Aorta (tissue), 5 donors: ENCODE data around the gene DENND6B. TPM values are rescaled to one million over a fixed set of nuclear protein-coding genes. Genes with fewer than 3 reads are reported as not detected.

Experiments
- ATAC-seq: fragments of 200-7000 bp; cut with Tn5 transposase; one replicate; pipeline ENCODE4 v1.9.1; 2022; ENCODE audit warnings: moderate library complexity; ENCODE audit not compliant: low FRiP score
- DNase-seq, 2 donors: peaks; one replicate each; pipeline ENCODE4 v3.0.0-alpha.2; 2020
- H3K27ac ChIP-seq, 2 donors: one replicate each; pipeline ENCODE4 v1.5.1; 2013; ENCODE audit warnings: low read length in 2 of 2, mild to moderate bottlenecking in 2 of 2, moderate library complexity in 2 of 2, control low read depth in 1 of 2, inconsistent platforms in 1 of 2, low read depth in 1 of 2
- H3K27me3 ChIP-seq, 2 donors: one replicate each; pipeline ENCODE4 v1.6.1; 2013; ENCODE audit warnings: control low read depth in 1 of 2, low read length in 1 of 2, mild to moderate bottlenecking in 1 of 2, moderate library complexity in 1 of 2; ENCODE audit not compliant: insufficient read depth in 2 of 2, control insufficient read depth in 1 of 2
- H3K36me3 ChIP-seq, 2 donors: one replicate each; pipeline ENCODE4 v1.6.1; 2013; ENCODE audit warnings: control low read depth in 1 of 2, low read length in 1 of 2, mild to moderate bottlenecking in 1 of 2; ENCODE audit not compliant: insufficient read depth in 2 of 2, control insufficient read depth in 1 of 2
- H3K4me1 ChIP-seq, 2 donors: one replicate each; pipeline ENCODE4 v1.6.1; 2013; ENCODE audit warnings: low read length in 2 of 2, control low read depth in 1 of 2, mild to moderate bottlenecking in 1 of 2, moderate library complexity in 1 of 2; ENCODE audit not compliant: insufficient read depth in 2 of 2, control insufficient read depth in 1 of 2
- H3K4me3 ChIP-seq, 2 donors: one replicate each; pipeline ENCODE4 v1.5.1; 2013; ENCODE audit warnings: low read length in 2 of 2, control low read depth in 1 of 2, mild to moderate bottlenecking in 1 of 2
- H3K9me3 ChIP-seq: one replicate; pipeline ENCODE4 v1.6.1; 2013; ENCODE audit warnings: mild to moderate bottlenecking, low read length; ENCODE audit not compliant: control insufficient read depth
- WGBS, 2 donors: extraction: QIAGEN DNeasy Blood & Tissue Kit; methylation state at CpG; one replicate each; pipeline ENCODE4 v1.1.7; 2013; 5-methylcytosine and 5-hydroxymethylcytosine counted together
- intact Hi-C, 2 donors: fragments of 100-400 bp; cut with DNase I; formaldehyde crosslinking; loops; one replicate each; pipeline versions ENCODE4 v1.14.2 to v1.15.0; 2022
- polyA plus RNA-seq, 2 donors: library from polyadenylated mRNA; stranded (reverse); fragments of 200-250 nt; gene quantifications; one replicate each; pipeline ENCODE4 v1.2.3, GENCODE V29; 2013
- total RNA-seq, 2 donors: library from RNA; stranded (reverse); fragmentation: NEBNext Ultra II Directional; extraction: Animal tissue kit (Norgen Biotek cat#: 25700); gene quantifications; one replicate each; pipeline ENCODE4 v1.2.1, GENCODE V29; 2021
- donor health status: healthy with polysubstance abuse.
- donor health status: Bipolar disorder and iron deficiency.
- donor health status: DM: no; HTN: no; CAD: no.
- donor health status: DM: no; HTN: no; CAD: no.
- donor health status: DM: yes; HTN: yes; CAD: no.

The DENND6B gene
- total and polyA plus RNA-seq, 4 donors, result 0.25 to 7.5 (median 4.7) TPM

DNA sequence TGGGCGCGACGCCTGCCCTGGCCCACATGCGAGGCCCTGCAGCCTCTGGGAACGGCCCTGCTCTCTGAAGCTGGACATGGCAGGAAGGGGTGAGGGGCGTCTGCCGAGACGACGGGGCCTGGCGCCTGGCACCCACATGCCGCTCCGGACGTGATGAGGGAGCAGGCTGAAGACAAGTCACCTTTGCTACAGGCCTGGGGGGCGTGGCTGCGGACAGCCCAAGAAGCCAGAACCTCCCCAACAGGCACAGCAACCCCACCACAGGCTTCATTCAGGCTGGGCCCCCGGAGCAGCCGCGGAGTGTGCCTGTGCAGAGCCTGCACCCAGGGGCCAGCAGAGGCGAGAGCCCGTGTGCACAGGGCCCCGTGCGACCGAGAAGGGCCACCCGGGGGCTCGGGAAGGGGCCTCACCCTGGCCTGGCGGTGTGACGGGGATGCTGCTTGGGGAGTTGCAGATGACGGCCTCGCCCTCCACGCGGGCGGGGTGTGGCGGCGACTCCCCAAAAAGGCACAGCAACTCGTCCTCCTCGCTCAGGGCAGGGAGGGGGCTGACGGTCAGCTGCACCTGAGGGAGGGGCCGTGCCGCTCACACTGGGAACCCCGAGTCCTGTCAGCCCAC is 40.0 kb downstream of the DENND6B start:
- Histone ChIP-seq H3K27ac (no peak overlapping the region), H3K36me3 (peaks cover 0 to 18% of the 10 kb centered on the region in 2 donors), H3K9me3 (no peaks in the 10 kb centered on the region), H3K4me1 (no peaks in the 10 kb centered on the region), H3K4me3 (no peak overlapping the region), H3K27me3 (no peaks in the 10 kb centered on the region)
- intact Hi-C loops, result no loop called here
- DNase-seq, result no peak
- WGBS, 2 donors, result 89 to 91% methylated on average over 36 to 40 of the region's 40 CpGs
- no peak for ATAC-seq

DNA sequence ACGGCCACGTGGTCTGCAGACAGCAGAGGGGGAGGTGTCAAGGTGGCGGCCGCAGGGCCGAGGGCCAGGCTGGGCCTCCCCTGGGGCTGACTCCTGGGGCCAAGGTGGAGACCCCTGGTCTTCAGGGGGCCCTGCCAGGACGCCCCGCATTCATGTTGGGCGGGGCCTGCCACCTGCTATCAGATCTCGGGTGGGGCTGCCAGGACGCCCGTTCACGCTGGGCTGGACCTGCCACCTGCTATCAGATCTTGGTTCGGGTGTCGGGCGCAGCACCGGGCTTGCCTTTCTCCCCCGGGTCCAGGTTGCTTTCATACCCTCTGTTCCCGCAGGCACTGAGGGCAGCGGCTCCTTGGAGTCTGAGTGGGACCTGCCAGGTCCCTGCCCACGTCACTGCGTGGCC is 40.5 kb downstream of the DENND6B start:
- no peak overlapping the region for H3K4me3 ChIP-seq
- no peaks in the 10 kb centered on the region for H3K9me3 ChIP-seq
- H3K36me3 ChIP-seq, result peaks cover 0 to 21% of the 10 kb centered on the region in 2 donors
- H3K27ac ChIP-seq, result no peak overlapping the region
- H3K27me3 ChIP-seq, result no peaks in the 10 kb centered on the region
- ATAC-seq, result no peak
- WGBS, 2 donors, result 89 to 95% methylated on average over 21 of the region's 21 CpGs
- no peak for DNase-seq
- intact Hi-C loops, result no loop called here
- H3K4me1 ChIP-seq, result no peaks in the 10 kb centered on the region

DNA sequence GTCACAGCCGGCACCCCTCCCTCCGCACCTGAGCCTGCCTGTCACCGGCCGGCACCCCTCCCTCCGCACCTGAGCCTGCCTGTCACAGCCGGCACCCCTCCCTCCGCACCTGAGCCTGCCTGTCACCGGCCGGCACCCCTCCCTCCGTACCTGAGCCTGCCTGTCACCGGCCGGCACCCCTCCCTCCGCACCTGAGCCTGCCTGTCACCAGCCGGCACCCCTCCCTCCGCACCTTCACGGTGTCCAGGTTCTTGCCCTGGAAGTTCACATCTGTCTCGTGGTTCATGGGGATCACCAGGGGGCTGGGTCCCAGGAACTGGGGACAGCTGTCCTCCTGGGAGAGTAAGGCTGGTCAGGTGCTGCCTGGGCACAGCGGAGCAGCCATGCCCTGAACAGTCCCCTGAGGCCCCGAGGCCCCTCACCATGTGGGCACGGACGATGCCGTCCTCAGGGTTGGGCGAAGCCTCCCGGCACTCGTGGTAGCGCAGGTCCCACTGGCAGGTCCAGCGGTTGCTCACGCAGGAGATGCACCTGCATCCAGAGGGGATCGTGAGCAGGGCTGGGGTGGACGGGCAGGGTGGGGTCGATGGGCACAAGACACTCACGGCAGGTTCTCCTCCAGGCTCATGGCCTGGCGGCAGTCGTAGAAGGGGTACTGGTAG is 41.1 kb downstream of the DENND6B start:
- Histone ChIP-seq H3K4me1 (no peaks in the 10 kb centered on the region), H3K36me3 (peaks cover 0 to 26% of the 10 kb centered on the region in 2 donors), H3K9me3 (no peaks in the 10 kb centered on the region), H3K27ac (no peak overlapping the region), H3K27me3 (no peaks in the 10 kb centered on the region), H3K4me3 (no peak overlapping the region)
- 92 to 94% methylated on average over 27 to 34 of the region's 34 CpGs for WGBS, 2 donors
- intact Hi-C loops, result no loop called here
- DNase-seq (no peak), ATAC-seq (no peak)

DNA sequence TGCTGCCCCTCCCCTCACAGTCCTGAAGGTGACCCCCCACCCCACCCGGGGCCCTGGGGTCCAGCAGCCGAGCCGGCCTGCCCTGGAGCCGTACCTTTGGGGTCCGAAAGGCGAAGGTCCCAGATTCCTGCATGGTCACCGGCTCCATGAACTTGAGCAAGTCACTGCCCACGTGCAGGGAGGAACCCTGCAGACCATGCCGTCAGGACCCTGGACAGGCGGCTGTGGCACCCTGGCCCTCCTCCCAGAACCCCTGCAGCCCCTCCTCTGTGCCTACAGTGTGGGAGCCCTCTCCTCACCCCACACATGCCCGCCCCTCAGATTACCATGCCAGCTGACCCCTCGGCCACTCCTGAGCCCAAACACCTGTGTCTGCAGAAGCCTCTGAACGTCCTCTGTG is 42.3 kb downstream of the DENND6B start:
- intact Hi-C loops, result no loop called here
- 85 to 90% methylated on average over 9 to 13 of the region's 13 CpGs for WGBS, 2 donors
- Histone ChIP-seq H3K27me3 (no peaks in the 10 kb centered on the region), H3K4me3 (no peak overlapping the region), H3K4me1 (no peaks in the 10 kb centered on the region), H3K9me3 (no peaks in the 10 kb centered on the region), H3K36me3 (peaks cover 0 to 33% of the 10 kb centered on the region in 2 donors), H3K27ac (no peak overlapping the region)
- DNase-seq (no peak), ATAC-seq (no peak)

DNA sequence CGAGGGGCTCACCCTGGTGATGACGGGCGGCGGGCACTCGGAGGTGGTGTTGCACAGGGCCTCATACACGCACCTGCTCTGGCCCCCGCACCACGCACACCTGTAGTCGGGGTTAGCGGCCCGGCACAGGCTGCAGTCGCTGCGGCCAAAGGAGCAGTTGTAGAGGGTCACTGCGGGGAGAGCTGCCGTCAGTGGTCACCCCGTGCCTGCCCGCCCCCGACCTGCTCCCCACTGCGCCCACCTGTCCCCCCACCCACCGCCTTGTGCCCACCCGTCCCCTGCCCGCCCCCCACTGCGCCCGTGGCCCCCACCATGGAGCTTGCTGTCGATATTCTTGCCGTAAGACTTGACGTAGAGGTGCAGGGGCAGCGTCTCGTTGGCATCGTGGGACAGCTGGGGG is 43.0 kb downstream of the DENND6B start:
- intact Hi-C loops, result no loop called here
- ATAC-seq, result no peak
- peaks cover 0 to 34% of the 10 kb centered on the region in 2 donors for H3K36me3 ChIP-seq
- no peaks in the 10 kb centered on the region for H3K27me3 ChIP-seq
- H3K4me1 ChIP-seq, result no peaks in the 10 kb centered on the region
- H3K9me3 ChIP-seq, result no peaks in the 10 kb centered on the region
- H3K4me3 ChIP-seq, result no peak overlapping the region
- WGBS, 2 donors, result 91 to 92% methylated on average over 29 to 30 of the region's 30 CpGs
- DNase-seq, result no peak
- H3K27ac ChIP-seq, result no peak overlapping the region

DNA sequence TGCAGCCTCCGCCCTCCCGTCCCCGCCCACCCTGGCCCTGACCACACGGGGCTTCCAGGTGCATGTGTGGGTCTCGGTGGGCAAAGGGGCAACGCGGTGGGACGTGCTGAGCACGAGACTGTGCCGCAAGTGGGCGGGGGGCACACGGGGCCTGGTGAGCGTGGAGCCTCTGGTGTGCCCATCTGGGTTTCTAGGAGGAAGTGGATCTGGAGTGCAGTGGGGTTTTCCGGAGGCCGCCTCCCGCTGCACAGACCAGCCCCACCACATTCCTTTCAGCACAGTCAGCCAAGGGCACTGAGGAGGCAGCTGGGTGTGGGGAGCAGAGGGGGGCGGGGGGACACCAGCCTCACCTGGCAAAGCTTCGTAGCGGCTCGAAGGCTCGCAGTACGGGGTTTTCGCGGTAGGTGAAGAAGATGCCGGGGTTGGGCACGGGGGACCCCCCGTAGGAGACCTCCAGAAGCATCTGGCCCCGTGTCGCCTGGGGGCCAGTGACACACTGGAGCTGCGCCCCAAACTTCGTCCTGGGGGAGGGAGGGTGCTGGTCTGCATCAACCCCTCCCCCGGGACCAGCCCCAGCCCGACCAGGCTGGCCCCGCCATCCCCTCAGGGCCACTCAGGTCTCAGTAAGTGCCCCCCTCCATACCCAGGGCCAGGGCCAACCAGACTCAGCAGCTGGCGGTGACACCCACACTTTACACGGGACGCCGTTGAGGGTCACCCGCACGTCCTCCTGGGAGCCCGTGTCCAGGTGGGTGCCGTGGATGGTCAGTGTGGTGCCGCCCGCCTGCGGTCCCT is 44.3 kb downstream of the DENND6B start:
- Histone ChIP-seq H3K27ac (no peak overlapping the region), H3K4me1 (no peaks in the 10 kb centered on the region), H3K27me3 (no peaks in the 10 kb centered on the region), H3K9me3 (no peaks in the 10 kb centered on the region), H3K4me3 (no peak overlapping the region), H3K36me3 (peaks cover 0 to 33% of the 10 kb centered on the region in 2 donors)
- DNase-seq (no peak), ATAC-seq (no peak)
- intact Hi-C loops, result no loop called here
- 87 to 88% methylated on average over 45 of the region's 45 CpGs for WGBS, 2 donors

DNA sequence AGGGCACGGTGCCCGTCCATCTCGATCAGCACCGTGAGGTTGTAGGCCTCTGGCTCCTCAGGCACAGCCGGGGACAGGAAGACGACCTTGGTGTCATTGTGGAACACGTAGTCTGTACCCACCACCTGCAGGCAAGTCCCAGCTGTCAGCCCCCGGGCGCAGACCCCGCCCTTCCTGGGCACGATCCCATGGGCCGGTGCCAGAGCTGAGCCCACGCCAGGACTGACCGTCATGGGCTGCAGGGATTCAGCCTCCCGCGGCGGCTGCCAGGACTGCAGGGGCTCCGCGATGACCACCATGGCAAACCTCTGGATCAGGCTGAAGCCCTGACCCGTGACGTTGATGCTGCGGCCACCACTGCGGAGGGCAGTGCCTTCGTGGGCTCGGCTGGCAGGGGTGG is 44.9 kb downstream of the DENND6B start:
- H3K4me1 ChIP-seq, result no peaks in the 10 kb centered on the region
- intact Hi-C loops, result no loop called here
- WGBS, 2 donors, result 72 to 73% methylated on average over 24 to 25 of the region's 25 CpGs
- no peak overlapping the region for H3K27ac ChIP-seq
- DNase-seq (no peak), ATAC-seq (no peak)
- H3K36me3 ChIP-seq, result peaks cover 0 to 33% of the 10 kb centered on the region in 2 donors
- H3K27me3 ChIP-seq, result no peaks in the 10 kb centered on the region
- no peaks in the 10 kb centered on the region for H3K9me3 ChIP-seq
- H3K4me3 ChIP-seq, result no peak overlapping the region

DNA sequence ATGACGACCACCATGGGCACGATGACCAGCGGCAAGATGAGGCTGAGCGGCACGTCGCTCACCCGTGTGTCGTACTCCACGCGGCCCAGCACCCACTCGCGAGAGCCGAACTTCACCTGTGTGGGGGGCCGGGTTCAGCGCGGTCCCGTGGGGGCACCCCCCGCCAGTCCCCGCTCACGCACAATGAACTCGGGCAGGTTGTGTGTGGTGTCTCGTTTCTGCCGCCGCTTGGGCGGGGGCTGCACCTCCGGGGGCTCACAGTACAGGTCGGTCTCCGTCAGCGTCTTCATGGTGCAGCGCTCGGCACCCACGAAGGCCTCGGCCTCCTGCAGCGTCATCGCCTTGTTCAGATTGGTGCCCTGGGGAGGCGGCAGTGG is 45.4 kb downstream of the DENND6B start:
- Histone ChIP-seq H3K4me1 (no peaks in the 10 kb centered on the region), H3K27me3 (no peaks in the 10 kb centered on the region), H3K9me3 (no peaks in the 10 kb centered on the region), H3K27ac (no peak overlapping the region), H3K36me3 (peaks cover 0 to 33% of the 10 kb centered on the region in 2 donors), H3K4me3 (no peak overlapping the region)
- intact Hi-C loops, result no loop called here
- 95% methylated on average over 31 to 36 of the region's 36 CpGs for WGBS, 2 donors
- ATAC-seq (no peak), DNase-seq (no peak)
